SU-DHL-6 (cell line): ENCODE measurements around the gene SLC36A1.

Experiments used
- H2AFZ ChIP-seq: fragments of 200-600 bp; sonication (generic); 2 replicates; pipeline ENCODE4 v1.6.1; 2014; ENCODE audit warnings: low read depth, mild to moderate bottlenecking, moderate library complexity, mixed read lengths, antibody characterized with exemption, low read length; ENCODE audit not compliant: severe bottlenecking
- H3F3A ChIP-seq: fragments of 200-600 bp; shearing (Covaris generic); 2 replicates; pipeline ENCODE4 v1.6.0; 2016; ENCODE audit warnings: antibody characterized with exemption, mild to moderate bottlenecking; ENCODE audit not compliant: insufficient read depth
- H3K27ac ChIP-seq: fragments of 200-600 bp; sonication (generic); 2 replicates; pipeline ENCODE4 v1.5.1; 2016; ENCODE audit warnings: low read depth, mild to moderate bottlenecking, low read length, moderate library complexity, mixed read lengths
- H3K27me3 ChIP-seq: fragments of 200-600 bp; sonication (generic), shearing (Covaris generic); 2 replicates; pipeline ENCODE4 v1.6.0; 2014; ENCODE audit warnings: mild to moderate bottlenecking, low read length
- H3K36me3 ChIP-seq: fragments of 200-600 bp; sonication (generic); 2 replicates; pipeline ENCODE4 v1.6.1; 2014; ENCODE audit warnings: mild to moderate bottlenecking, low read length, mixed read lengths
- H3K4me2 ChIP-seq: fragments of 300-600, 200-600 bp; shearing (Covaris generic), sonication (generic); 2 replicates; pipeline ENCODE4 v1.6.0; 2014; ENCODE audit warnings: low read length, low read depth, mild to moderate bottlenecking; ENCODE audit not compliant: poor library complexity, severe bottlenecking
- H3K4me3 ChIP-seq: fragments of 200-600 bp; sonication (generic); 2 replicates; pipeline ENCODE4 v1.5.1; 2014; ENCODE audit warnings: antibody characterized with exemption, low read length, mild to moderate bottlenecking, mixed read lengths; ENCODE audit not compliant: insufficient read depth, poor library complexity, severe bottlenecking
- H3K79me2 ChIP-seq: fragments of 200-600 bp; sonication (generic); 2 replicates; pipeline ENCODE4 v1.6.1; 2014; ENCODE audit warnings: mild to moderate bottlenecking, low read length, moderate library complexity; ENCODE audit not compliant: insufficient read depth
- H3K9ac ChIP-seq: fragments of 200-600 bp; sonication (generic); 2 replicates; pipeline ENCODE4 v1.7.0; 2014; ENCODE audit warnings: mild to moderate bottlenecking, low read length
- H3K9me2 ChIP-seq: fragments of 200-600 bp; sonication (generic); replicated peaks from 2 replicates; pipeline ENCODE4 v1.6.1; 2014; ENCODE audit warnings: low read length; ENCODE audit not compliant: insufficient read depth
- H3K9me3 ChIP-seq: fragments of 200-600 bp; sonication (generic); 2 replicates; pipeline ENCODE4 v1.6.1; 2014; ENCODE audit warnings: low read length, mixed read lengths; ENCODE audit not compliant: insufficient read depth
- H4K20me1 ChIP-seq: fragments of 200-600 bp; sonication (generic); 2 replicates; pipeline ENCODE4 v1.6.1; 2014; ENCODE audit warnings: low read depth, mild to moderate bottlenecking, antibody characterized with exemption, low read length, moderate library complexity, mixed read lengths
- CTCF ChIP-seq: fragments of 200-600 bp; sonication (generic); IDR thresholded peaks from one replicate; pipeline ENCODE4 v1.5.1; 2017; ENCODE audit warnings: antibody characterized with exemption, mild to moderate bottlenecking, low read length, moderate library complexity; ENCODE audit not compliant: insufficient read depth, poor library complexity, severe bottlenecking
- EZH2phosphoT487 ChIP-seq: fragments of 200-600 bp; sonication (generic), shearing (Covaris generic); conservative IDR thresholded peaks from 2 replicates; pipeline ENCODE4 v1.6.1; 2018; ENCODE audit warnings: mild to moderate bottlenecking, antibody characterized with exemption, low read length, moderate library complexity, mixed read lengths

Gene SLC36A1

GRCh38 chr5:151497391-151498002 lies 50.1 kb downstream of the SLC36A1 start:
- H3K9me2 ChIP-seq = no peaks in the 10 kb centered on the region

GRCh38 chr5:151498395-151499155 lies 51.2 kb downstream of the SLC36A1 start:
- no peak overlapping the region for H3K27ac ChIP-seq
- no peaks in the 10 kb centered on the region for H3F3A ChIP-seq
- H3K9ac ChIP-seq = no peak overlapping the region
- no peak for TF ChIP-seq CTCF
- TF ChIP-seq EZH2phosphoT487 = no peak
- H3K27me3 ChIP-seq = no peaks in the 10 kb centered on the region
- H2AFZ ChIP-seq = no peak overlapping the region
- H3K9me2 ChIP-seq = no peaks in the 10 kb centered on the region
- H3K4me2 ChIP-seq = no peak overlapping the region
- no peaks in the 10 kb centered on the region for H3K36me3 ChIP-seq
- H4K20me1 ChIP-seq = no peaks in the 10 kb centered on the region
- no peak overlapping the region for H3K4me3 ChIP-seq
- no peaks in the 10 kb centered on the region for H3K9me3 ChIP-seq
- no peaks in the 10 kb centered on the region for H3K79me2 ChIP-seq

More at GRCh38 chr5:151497391-151498002, 50.1 kb downstream of the SLC36A1 start:
- Histone ChIP-seq H3K9me3 (no peaks in the 10 kb centered on the region), H3K27ac (no peak overlapping the region), H4K20me1 (no peaks in the 10 kb centered on the region), H3K4me3 (no peak overlapping the region), H3K4me2 (no peak overlapping the region), H3K9ac (no peak overlapping the region), H3K36me3 (no peaks in the 10 kb centered on the region), H2AFZ (no peak overlapping the region), H3K27me3 (no peaks in the 10 kb centered on the region), H3K79me2 (no peaks in the 10 kb centered on the region), H3F3A (no peaks in the 10 kb centered on the region)
- no peak for TF ChIP-seq CTCF
- TF ChIP-seq EZH2phosphoT487 = no peak

GRCh38 chr5:151499501-151500035 lies 52.2 kb downstream of the SLC36A1 start:
- Histone ChIP-seq H3K9ac (no peak overlapping the region), H3K27me3 (no peaks in the 10 kb centered on the region)
- no peak for TF ChIP-seq CTCF
- no peak for TF ChIP-seq EZH2phosphoT487

More at GRCh38 chr5:151499501-151500035, 52.2 kb downstream of the SLC36A1 start:
- Histone ChIP-seq H2AFZ (no peak overlapping the region), H3K4me3 (no peak overlapping the region), H3K4me2 (no peak overlapping the region), H3K9me2 (no peaks in the 10 kb centered on the region), H3K36me3 (no peaks in the 10 kb centered on the region), H3K27ac (no peak overlapping the region), H3K79me2 (no peaks in the 10 kb centered on the region), H4K20me1 (no peaks in the 10 kb centered on the region), H3K9me3 (no peaks in the 10 kb centered on the region), H3F3A (no peaks in the 10 kb centered on the region)
